Stimulated activated CD8-positive, alpha-beta memory T cell treated with anti-CD3 and anti-CD28 coated beads, Interleukin-4, amount 100 ng/mL, for 1 hour (primary cell): ENCODE data around the gene GPR32.
"Not testable (repeated sequence)": the region's sequence is repeated elsewhere in the genome, so short reads cannot be mapped to it uniquely, and the experiment has no call there.

Experiments used
- DNase-seq, 2 donors: peaks; one replicate each; pipeline ENCODE4 v3.0.0-alpha.2; 2020; ENCODE audit warnings: low read depth in 2 of 2, low spot score in 1 of 2

Gene GPR32, protein sequence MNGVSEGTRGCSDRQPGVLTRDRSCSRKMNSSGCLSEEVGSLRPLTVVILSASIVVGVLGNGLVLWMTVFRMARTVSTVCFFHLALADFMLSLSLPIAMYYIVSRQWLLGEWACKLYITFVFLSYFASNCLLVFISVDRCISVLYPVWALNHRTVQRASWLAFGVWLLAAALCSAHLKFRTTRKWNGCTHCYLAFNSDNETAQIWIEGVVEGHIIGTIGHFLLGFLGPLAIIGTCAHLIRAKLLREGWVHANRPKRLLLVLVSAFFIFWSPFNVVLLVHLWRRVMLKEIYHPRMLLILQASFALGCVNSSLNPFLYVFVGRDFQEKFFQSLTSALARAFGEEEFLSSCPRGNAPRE

DNA sequence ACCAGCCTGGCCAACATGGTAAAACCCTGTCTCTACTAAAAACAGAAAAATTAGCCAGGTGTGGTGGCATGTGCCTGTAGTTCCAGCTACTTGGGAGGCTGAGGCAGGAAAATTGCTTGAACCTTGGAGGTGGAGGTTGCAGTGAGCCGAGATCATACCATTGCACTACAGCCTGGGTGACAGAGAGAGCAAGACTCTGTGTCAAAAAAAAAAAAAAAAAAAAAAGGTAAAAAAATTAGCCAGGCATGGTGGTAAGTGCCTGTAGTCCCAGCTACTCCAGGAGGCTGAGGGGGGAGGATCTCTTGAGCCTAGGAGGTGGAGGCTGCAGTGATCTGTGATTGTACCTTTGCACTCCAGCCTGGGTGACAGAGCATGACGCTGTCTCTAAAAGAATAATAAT, at the start of gene GPR32:
TSS of gene GPR32 (plus strand) at position 301 of the 400 bp plus-strand sequence. CDS start 137 bp downstream, outside the sequence.
- not testable (repeated sequence) for DNase-seq

DNA sequence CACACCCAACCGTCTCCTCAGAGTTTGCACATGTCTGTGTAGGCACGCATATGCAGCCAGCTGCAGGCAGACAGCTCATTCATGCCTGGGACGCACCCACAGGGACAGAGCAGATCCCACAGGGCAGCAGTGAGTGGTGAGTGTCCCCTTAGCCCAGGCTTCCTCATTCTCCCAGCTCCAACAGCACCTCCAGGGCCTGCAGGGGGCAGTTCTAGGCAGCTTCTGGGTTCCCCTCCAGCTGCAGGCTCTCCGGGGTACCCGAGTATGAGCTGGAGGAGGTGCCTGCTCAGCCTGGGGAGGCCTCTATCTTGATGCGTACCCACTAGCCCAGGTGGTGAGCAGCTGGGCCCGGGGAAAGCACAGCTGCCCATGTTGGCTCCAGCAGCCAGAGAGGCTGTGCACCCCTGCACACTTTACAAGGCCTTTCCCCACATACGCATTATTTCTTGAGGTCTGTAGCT, 49.3 kb upstream of the GPR32 start:
- DNase-seq, result no peak

DNA sequence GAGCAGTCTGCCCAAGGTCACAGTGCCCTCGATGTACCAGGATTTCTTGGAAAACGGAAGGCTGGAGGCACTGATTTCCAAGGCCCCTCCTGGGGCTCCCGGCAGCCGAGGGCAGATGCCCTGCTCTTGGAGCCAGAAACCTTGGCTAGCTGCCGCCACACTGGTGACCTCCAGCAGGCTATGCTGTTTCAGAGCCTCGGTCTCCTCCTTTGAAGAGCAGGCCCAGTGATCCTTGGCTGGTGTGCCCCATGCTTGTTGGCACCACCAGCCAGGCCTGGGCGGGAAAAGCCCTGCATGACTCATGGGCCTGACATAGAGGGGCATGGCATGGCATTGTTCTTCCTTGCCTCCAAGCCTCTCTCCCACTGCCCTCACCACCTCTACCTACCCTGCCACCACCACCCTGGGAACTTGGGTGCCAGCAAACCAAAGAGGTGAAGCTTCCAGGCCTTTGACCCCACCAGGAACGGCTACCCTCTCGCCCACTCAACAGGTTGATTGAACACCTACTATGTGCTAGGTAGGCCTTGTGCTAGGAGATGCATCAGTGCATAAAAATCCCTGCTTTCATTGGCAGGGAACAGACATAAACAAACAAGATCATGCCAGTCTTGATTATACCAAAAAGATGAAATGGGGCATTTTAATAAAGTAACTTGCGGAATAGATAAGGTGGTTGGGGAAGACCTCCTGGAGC, 48.7 kb upstream of the GPR32 start:
- DNase-seq, result no peak

DNA sequence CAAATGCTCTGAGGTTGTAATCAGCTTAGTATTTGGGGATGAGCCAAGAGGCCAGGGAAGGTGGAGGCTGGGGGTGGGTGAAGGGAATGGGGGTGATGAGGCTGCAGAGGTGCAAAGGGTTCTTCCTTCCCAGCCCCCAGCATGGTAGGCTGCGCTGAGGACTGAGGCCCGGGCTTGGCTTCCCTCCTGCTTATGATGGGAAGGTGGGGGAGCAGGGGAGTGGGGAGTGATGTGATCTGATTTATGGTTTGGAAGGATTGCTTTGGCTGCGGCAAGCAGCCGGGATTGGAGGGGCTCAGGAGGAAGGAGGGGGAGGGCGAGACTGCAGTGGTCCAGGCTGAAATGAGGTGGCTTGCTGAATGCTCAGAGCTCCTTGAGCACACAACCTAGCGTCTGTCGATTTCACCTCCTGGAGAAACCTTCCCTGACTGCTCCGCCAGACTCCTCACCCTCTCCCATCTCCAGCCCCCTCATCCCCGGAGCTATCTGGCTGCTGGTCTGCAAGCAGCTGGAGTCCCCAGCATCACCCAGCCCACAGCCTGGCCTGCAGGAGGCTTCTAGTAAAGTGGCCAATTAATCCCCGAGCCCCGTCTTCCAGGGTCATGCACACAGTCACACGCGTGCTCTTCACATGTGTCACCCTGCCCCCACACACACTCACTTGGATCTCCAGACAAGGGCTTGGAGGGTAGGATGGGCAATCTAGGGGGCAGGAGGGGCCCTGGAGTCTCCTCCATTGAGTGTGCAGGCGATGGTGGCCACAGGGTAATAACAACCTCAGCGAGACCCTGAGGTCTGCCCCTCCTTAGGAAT, 47.9 kb upstream of the GPR32 start:
- no peak for DNase-seq

DNA sequence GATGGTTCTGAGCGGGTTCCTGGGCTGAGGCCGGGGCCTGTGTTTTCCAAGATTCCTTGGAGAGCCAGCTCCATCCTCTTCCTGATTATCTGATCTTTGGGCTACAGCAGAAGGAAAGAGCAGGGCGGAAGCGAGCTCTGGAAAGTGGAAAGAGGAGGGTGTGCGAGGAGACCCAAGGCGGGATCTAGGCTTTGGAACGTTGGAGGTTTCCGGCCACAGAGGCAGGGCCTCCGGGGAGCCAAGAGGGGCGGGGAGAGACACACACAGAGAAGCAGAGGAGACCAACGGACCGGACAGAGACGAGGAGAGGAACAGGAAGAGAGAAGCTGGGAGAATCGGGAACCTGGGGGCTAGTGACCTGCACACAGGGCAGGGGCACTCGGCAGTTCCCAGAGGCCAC, 47.2 kb upstream of the GPR32 start, which contains the start of gene CLEC11A:
TSS of gene CLEC11A (plus strand) at position 296 of the 400 bp plus-strand sequence. CDS start 162 bp downstream, outside the sequence.
- no peak for DNase-seq

DNA sequence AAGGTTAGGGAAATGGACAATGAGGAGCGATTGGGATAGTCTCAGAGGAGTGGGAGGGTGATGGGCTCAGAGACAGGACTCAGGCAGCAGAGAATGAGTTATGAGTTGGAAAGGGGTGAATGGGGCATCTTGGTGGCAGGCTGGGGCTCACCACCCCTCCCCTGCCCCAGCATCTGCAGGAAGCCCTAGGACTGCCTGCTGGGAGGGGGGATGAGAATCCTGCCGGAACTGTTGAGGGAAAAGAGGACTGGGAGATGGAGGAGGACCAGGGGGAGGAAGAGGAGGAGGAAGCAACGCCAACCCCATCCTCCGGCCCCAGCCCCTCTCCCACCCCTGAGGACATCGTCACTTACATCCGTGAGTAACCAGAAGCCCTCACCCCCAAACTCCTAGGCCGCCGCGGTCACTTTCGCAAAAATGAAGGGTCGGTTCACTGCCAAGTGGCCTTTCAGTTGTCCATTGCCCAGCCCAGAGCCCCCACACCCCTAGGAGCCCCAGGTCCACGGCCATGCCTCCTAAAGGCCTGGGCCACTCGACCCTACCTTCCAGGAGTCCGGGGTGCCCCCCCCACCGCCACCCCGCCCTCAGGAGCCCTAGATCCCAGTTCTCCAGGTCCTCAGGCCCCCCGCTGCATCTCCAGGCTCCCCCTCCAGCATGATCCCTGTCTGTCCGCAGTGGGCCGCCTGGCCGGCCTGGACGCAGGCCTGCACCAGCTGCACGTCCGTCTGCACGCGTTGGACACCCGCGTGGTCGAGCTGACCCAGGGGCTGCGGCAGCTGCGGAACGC, 46.3 kb upstream of the GPR32 start:
- DNase-seq, result no peak

DNA sequence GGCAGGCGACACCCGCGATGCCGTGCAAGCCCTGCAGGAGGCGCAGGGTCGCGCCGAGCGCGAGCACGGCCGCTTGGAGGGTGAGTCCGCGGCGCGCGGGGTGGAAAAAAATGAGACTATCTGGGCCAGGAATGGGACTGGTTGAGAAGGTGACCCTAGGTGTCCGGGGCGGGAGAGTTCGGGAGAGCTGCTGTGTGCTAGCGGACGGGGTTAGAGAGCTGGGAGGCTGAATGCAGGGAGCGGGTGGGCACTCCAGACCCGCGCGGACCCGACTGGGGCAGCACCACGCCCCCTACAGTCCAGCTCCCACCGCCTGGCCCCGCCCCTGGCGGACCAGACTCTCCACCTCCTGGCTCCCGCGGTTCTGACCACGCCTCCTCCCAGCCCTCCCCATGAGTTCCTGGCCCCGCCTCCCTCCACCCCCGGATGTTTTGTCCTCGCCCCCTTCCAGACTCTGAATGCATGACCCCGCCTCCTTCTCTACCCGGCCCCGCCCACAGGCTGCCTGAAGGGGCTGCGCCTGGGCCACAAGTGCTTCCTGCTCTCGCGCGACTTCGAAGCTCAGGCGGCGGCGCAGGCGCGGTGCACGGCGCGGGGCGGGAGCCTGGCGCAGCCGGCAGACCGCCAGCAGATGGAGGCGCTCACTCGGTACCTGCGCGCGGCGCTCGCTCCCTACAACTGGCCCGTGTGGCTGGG, 45.6 kb upstream of the GPR32 start:
- DNase-seq, result peak; percentile 88 to 90

DNA sequence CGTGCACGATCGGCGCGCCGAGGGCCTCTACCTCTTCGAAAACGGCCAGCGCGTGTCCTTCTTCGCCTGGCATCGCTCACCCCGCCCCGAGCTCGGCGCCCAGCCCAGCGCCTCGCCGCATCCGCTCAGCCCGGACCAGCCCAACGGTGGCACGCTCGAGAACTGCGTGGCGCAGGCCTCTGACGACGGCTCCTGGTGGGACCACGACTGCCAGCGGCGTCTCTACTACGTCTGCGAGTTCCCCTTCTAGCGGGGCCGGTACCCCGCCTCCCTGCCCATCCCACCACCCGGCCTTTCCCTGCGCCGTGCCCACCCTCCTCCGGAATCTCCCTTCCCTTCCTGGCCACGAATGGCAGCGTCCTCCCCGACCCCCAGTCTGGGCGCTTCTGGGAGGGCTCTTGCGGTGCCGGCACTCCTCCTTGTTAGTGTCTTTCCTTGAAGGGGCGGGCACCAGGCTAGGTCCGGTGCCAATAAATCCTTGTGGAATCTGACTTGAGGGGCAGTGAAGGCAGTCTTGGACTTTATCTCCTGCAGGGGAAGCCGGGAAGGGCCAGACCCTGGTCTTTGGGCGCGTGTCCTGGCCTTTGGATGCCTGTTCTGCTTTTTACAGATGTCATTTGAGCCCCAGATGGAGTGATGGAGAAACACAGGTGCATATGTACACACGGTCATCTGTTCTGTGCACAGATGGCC, 44.9 kb upstream of the GPR32 start:
- DNase-seq, result no peak

DNA sequence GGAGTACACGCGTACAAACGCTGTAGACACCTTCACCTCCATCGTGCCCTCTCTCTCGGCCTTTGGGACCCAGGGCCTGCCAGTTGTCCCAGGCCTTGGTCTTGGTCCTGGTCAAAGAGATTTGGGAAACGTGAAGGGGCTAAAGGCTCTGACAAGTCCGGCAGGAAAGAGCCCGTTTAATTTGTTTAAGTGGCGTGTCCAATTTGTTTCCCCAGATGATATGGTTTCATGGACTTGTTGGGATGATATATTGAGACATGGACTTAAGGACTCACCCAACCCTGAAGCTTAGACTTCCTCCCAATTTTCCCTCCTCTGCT, 44.4 kb upstream of the GPR32 start:
- DNase-seq, result no peak

DNA sequence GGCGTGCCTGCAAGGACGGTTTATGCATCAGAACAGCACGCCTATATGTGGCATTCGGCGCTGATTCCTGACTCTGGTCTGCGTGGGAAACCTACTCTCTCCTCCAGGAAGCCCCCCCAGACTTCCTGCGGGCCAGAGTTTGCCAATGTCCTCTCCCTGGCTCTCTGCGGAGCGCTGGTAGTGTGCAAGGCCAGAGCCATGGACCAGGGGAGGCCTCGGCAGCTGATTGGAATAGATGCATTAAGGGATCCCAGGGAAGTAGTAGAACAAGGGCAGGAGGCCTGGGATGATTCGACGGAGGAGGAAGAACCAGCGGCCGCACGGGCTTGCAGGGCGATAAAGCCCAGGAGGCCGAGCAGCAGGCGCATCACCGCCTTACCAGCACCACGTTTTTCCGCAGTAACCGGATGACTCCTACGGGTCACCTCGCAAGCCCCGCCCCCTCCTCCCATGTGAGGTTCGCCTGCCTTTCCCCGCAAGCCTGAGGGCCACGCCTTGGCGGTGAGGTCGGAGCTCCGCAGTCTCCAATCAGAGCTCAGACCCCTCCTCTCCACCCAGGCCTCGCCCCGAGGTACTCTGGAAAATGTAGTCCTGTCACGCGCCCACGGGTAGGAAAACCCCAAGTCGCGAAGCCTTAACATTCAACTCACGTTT, 42.1 kb upstream of the GPR32 start:
- DNase-seq, result peak; percentile 33 to 55

DNA sequence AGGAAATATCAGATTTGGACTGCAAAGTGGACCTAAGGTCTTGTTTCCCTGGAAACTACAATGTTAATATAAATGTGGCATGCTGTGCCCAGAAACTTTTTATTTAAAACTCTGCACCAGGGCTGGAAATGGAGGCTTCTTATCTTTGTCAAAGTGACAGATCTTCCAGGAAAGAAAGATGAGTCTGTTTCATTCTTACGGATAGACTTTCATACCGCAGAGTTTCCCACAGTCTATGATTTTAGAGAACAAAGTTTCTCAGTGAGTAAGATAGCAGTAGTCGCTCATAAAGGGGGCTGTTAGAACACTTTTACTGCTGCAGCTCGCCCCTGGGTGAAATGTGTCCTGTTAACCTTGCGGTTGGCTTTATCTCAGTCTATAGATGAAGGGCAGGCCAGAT, 40.4 kb upstream of the GPR32 start:
- no peak for DNase-seq

DNA sequence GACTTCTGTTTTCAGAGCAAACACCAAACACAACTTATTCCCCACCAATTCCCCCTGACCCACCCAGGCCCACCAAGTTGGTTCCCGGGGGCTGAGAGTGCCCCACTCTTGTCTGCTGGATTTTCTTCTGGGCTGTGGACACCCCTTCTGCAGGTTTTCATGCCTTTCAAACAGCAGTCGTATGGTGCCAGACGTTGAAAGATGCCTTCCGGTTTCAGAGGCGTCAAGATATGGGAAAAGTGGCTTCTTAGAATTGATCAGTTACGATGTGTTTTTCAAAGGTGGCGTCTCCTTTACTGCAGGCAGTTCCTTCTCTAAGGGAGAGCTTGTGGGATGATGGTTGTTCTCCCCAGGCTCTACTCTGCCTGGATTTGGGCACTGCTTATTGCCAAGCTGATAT, 34.4 kb upstream of the GPR32 start:
- DNase-seq, result no peak

DNA sequence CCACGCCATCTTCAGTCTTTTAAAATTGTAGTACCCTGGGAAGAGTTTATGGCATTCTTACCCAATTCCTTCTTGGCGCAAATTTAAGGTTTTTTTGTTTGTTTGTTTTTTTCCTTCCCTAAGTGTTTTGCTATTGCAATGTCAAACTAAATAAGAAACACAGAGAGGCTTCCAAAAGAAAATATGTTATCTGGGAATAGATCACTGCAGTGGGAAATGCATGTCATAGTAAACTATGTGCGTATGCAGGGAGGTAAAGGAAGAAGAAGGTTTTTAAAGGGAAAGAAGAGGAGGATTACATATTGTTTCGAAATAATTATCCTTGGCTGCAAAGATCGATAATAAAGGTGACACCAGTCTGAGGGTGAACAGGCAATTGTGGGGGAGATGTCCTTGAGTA, 33.9 kb upstream of the GPR32 start:
- DNase-seq, result no peak

DNA sequence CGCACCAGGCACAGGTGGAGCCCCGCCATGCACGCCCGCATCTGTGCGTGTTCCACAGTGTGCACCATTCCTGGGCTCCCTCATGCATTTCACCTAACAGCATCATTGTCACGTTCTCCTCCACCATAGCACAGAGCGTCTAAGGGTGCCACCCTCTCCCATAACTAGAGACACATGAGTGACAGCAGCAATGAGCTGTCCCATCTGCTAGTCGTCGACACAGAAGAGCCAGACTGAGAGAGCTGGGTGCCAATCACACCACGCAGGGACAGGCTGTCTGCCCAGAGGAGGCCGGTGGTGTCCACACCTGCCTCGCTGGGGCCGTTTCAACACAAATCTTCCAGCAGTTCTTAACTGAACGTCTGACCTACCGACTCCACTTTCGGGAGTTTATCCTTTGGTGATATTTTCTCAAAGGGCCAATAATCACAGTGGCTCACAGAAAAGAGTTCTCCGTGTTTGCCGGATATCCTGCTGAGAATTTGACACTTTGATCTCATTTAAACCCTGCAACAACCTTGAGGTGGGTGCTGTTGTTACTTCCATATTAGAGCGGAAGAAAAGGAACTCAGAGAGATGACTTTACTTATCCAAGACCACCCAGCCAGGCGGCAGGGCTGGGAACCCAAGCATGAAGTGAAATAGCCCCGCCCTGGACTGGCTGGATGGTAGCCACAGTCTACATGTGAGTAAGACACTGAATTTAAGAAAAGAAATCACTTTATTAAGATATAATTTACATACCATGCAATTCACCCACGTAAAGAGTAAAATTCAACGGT, 30.9 kb upstream of the GPR32 start:
- no peak for DNase-seq

DNA sequence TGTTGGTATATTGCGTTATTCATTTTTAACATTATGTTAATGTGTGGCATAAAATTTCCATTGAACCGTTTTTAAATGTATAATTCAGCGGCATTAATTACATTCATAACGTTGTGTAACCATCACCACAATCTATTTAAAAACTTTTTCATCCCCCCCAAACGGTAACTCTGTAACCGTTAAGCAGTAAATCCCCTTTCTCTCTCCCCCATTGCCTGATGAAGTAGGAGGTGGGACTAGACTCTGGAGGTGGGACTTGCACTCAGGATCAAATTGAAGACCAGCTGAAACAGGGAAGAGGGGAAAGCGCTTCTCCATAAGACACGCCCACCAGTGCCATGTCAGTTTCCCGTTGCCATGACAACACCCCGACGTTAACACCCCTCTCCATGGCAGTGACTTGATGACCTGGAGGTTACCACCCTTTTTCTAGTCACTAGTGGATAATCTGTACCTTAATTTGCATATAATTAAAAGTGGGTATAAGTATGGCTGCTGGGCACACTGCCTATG, 30.3 kb upstream of the GPR32 start:
- no peak for DNase-seq

DNA sequence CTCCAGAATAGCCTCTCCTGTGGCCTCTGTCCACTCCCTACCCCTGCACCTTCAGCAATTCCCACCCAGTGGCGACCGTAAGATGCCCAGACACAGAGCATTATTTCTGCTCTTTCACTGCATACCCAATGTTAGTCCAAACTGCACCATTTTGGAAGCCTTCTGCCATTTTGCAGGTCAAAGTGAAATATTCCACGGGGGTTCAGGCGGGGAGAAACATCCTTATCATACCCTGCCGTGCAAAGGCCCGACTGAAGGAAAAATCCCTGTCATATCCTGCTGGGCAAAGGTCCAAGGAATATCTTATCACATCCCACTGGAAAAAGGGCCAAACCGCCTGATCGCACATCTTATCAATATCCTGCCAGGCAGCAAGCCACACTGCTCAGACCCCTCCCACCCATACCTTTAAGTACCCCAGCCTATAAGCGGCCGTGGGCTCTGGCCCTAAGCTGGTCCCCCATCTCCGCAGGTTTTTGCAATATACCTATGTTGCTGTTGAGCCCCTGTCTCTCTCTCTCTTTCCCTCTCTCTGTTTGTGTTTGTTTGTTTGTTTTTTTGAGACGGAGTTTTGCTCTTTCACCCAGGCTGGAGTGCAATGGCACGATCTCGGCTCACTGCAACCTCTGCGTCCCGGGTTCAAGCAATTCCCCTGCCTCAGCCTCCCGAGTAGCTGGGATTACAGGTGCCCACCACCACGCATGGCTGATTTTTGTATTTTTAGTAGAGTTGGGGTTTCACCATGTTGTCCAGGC, 28.9 kb upstream of the GPR32 start:
- no peak for DNase-seq

DNA sequence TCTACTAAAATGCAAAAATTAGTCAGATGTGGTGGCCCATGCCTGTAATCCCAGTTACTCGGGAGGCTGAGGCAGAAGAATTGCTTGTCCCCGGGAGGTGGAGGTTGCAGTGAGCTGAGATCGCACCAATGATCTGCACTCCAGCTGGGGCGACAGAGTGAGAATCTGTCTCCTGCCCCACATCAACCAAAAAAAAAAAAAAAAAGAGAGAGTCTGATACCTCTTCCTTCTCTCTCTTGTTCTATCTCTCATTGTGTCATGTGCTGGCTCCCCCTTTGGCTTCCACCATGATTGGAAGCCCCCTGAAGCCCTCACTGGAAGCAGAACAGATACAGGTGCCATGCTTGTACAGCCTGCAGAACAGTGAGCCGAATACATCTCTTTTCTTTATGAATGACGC, 26.7 kb upstream of the GPR32 start:
- DNase-seq, result no peak

DNA sequence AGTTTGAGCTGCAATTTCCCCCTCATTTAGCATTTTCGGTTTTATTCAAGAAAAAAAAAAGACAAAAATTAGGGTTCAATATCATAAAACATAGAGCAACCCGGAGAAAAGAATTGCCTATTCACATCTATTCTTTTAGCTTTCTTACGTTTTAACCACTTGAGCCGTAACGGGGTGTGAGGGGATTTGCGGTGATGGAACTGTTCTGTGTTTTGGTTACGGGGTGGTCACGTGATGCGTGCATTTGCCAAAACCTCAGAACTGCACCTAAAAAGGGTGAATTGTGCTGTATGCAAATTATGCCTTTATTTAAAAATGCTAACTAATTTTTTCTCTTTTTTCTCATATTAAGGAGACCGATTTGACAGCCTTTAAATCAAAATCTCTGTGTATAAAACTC, 25.0 kb upstream of the GPR32 start:
- no peak for DNase-seq
